HG03432 (cell line): ENCODE data around the gene LIX1.

Source experiments
- ATAC-seq: cut with Tn5 transposase; IDR thresholded peaks from one replicate; pipeline ENCODE4 v1.9.1; 2021; ENCODE audit warnings: mild to moderate bottlenecking, moderate library complexity; ENCODE audit not compliant: unreplicated experiment

The LIX1 gene

GRCh38 chr5:97077246-97077645 is 65.2 kb downstream of the LIX1 start:
- no peak for ATAC-seq

- ATAC-seq, result no peak
Observed at GRCh38 chr5:97076098-97076497, 66.3 kb downstream of the LIX1 start.

DNA sequence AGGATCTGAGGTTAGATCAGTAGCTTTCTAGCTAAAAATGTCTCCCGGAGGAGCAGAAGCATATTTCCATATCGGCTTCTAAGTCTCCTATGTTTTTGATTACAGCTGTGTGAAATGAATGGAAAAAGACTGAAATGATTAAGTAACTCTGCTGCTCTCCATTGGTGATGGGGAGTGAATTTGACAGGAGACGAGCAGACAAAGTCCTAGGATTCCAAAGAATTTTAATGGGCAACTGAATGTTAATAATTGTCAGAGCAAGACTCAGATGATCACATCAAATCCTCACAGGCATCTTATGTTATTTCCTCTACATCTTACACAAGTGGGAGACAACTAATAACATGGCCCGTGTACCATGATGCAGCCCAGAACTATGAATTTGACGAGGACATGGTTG is 66.8 kb downstream of the LIX1 start:
- no peak for ATAC-seq

GRCh38 chr5:97074859-97075489 is 67.4 kb downstream of the LIX1 start:
- no peak for ATAC-seq

- no peak for ATAC-seq
Observed at GRCh38 chr5:97073420-97073819, 69.0 kb downstream of the LIX1 start.

GRCh38 chr5:97072696-97073095 is 69.7 kb downstream of the LIX1 start:
- no peak for ATAC-seq

DNA sequence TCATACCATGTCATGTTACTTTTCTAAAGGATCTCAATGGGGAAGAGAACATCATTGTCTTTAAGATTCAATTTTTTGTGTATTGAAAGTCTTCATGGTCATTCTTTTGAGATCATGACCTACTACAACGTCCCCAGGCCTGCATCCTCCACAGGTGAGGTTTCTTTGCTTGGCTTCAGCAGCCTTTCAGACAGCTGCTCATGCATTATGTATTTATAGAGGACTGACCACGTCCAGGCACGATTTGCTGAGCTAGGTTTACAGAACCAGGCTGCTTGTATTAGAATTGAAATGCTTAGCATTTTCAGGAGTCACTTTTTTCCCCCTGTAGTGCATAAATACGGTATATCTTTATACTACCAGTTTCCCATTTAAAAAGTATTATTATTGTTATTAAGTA is 70.4 kb downstream of the LIX1 start:
- ATAC-seq, result no peak

GRCh38 chr5:97071101-97071500 is 71.3 kb downstream of the LIX1 start:
- ATAC-seq, result no peak

DNA sequence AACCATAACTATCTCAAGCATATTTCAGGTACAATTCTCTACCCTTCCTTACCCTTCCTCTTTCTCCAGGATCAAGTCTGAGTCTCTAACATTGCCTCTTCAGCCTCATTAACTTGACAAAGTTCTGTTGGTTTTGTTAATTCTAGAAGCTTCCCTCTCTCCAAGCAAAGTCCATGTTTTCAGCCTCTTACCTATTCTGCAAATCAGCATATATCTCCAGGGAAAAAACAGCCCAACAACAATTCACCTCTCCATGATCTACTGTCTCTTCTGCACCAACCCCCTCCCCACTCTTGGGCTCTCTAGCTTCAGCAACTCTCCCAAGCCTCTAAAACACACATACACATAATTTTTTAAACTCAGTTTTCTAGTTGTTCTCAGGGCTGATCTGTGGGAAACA is 72.2 kb downstream of the LIX1 start:
- ATAC-seq, result no peak

- ATAC-seq, result no peak
Observed at GRCh38 chr5:97067296-97067850, 75.0 kb downstream of the LIX1 start.

GRCh38 chr5:97065475-97065874 is 76.9 kb downstream of the LIX1 start:
- no peak for ATAC-seq

- ATAC-seq, result no peak
Observed at GRCh38 chr5:97063251-97063650, 79.2 kb downstream of the LIX1 start.

- ATAC-seq, result no peak
Observed at GRCh38 chr5:97062046-97062445, 80.4 kb downstream of the LIX1 start.

DNA sequence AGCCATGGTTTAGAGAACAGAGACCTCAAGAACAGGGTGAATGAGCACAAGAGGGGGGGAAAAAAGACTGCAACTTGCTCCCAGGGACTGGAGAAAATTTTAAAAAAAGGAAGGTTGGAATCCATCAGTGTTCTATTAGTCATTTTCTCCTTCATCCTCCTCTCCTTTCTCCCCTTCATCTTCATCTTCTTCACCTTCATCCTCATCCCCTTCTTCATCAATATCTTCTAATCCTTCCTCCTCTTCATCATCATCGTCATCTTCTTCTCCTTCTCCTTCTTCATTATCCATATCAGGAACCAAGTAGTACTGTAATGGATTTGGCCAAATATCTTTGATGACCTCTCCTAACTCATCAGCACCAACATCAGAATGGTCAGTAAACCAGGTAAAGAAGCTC is 86.1 kb downstream of the LIX1 start:
- no peak for ATAC-seq

DNA sequence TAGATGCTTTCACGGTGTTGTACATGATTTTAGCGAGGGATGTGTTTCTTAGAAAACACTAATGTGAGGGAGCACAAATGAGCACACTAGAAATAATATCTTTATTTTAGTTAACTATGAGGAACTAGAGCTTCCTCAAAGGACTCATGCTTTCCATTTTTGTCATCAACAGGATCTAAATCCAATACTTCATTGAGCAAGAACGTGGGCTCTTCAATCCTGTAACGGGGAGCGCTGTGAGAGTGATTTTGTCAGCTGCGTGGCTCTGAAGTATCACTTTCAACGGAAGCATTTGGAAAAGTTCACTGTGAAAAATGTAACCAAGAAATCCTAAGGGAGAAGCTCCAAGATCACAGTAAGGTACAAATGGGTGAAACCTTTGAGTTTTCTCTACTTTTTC is 93.2 kb downstream of the LIX1 start:
- no peak for ATAC-seq

DNA sequence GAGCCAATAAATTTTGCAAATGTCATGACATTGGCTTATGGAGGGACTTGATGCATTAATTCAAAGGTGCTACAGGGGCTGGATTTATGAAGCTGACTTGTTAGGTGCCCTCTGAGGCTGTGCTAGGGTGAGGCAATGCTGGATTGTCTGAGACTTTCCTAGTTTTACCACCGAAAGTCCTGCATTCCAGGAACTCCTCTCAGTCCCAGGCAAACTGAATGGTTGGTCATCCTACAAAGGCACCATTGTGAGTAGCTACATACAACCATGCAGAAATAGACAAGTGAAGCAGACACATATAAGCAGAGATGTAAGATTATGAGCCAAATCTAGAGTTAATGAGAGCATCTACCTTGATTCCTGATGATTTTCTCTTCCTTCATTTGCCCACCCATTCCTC is 95.3 kb downstream of the LIX1 start:
- no peak for ATAC-seq

- ATAC-seq, result no peak
Observed at GRCh38 chr5:97046270-97046982, 96.0 kb downstream of the LIX1 start.

DNA sequence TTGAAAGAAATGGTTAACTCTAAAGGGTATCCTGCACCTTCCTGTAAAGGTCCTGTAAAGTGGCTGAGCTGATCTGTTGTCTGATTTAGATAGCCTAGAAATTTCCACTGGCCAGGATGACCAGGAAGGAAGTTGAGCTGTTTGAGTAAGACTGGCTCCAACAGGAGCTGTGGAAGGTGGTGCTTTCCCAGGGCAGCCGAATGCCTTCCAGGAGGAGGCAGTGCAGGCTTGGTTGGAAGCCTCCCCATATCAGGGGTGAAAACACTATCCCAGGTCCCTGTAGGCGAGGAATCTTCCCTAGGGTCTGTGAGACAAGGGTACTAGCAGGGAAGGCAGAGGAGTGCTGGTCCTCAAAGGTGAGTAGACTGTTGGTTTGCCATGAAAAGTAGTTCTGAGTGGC is 98.4 kb downstream of the LIX1 start:
- no peak for ATAC-seq

DNA sequence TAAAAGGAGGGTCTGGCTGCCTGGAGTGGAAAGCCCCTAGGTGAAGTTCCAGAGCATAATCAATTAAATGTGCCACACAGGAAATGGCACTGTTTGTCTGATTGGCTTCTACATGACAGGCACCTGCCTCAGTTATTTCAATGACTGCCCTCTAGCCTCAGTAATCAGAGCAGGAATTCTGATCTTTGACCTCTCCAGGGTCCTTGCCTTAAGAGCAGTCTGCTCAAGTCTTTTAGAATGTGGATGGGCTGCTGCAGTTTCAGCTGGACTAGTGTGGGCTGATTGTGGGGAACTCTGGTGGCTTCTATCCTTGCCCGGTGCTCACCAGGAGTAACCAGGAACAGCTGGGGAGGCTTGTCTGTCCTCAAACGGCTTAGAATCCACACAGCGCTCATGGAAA is 98.9 kb downstream of the LIX1 start:
- no peak for ATAC-seq

DNA sequence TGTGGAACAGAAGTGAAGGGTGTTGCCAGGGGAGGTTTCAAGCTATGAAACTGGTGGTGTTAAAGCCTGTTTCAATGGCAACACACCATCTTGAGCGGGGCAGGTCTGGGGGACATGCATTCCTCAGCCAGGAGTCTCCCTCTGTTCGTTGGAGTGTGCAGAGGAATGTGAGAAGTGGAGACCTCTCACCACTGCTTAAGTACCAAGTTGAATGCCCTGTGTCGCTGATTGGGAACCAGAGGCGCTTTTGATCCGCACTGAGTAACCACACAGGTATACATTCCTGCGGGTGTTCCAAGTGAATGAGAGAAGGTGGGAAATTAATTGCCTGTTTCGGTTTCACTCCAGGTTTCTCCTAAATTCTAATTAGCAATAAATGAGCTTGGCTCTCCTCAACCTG is 99.4 kb downstream of the LIX1 start:
- ATAC-seq, result no peak
